B cell (primary cell): ENCODE measurements around the gene LRRC8E. TPM values are rescaled to one million over a fixed set of nuclear protein-coding genes. Genes with fewer than 3 reads are reported as not detected.

ENCODE experiments used
- ATAC-seq: fragments of 200-7000 bp; cut with Tn5 transposase; one replicate; pipeline ENCODE4 v1.10.0; 2021; ENCODE audit warnings: low read depth, mild to moderate bottlenecking, moderate number of reproducible peaks, moderate library complexity
- CTCF ChIA-PET: fragments of 350-600 bp; sonication (Branson Sonifier 250); formaldehyde crosslinking; loops from one replicate; lab custom pipeline; 2021; ENCODE audit warnings: antibody characterized with exemption, inconsistent platforms; lab: Charles Lee
- POLR2A ChIA-PET: fragments of 350-600 bp; sonication (Branson Sonifier 250); formaldehyde crosslinking; loops from one replicate; lab custom pipeline; 2021; ENCODE audit warnings: antibody characterized with exemption; lab: Charles Lee
- DNase-seq: peaks from one replicate; pipeline ENCODE4 v3.0.0; 2013
- H2AFZ ChIP-seq: 2 replicates; pipeline ENCODE4 v1.6.1; 2012; ENCODE audit warnings: mild to moderate bottlenecking, low read depth, low read length; ENCODE audit not compliant: insufficient read depth, poor library complexity, severe bottlenecking
- H3K27ac ChIP-seq, 2 donors: 1 replicate in 1 of 2; 2 replicates in 1 of 2; pipeline ENCODE4 v1.5.1; 2012 to 2013; ENCODE audit warnings: low read length in 2 of 2, mild to moderate bottlenecking in 2 of 2, moderate library complexity in 1 of 2
- H3K27me3 ChIP-seq, 4 experiments: fragments of 200-600 bp in 1 of 4; sonication (generic) in 1 of 4; replicated peaks in 1 of 4; 1 replicate in 2 of 4; 2 replicates in 2 of 4; pipeline versions ENCODE4 v1.6.1 to v1.7.0; 2013 to 2016; ENCODE audit warnings: low read length in 3 of 4, mild to moderate bottlenecking in 2 of 4, mixed read lengths in 1 of 4, moderate library complexity in 1 of 4; ENCODE audit not compliant: insufficient read depth in 4 of 4, control insufficient read depth in 3 of 4; ENCODE audit errors: control extremely low read depth in 1 of 4
- H3K36me3 ChIP-seq, 2 experiments: replicated peaks in 1 of 2; 1 replicate in 1 of 2; 2 replicates in 1 of 2; pipeline versions ENCODE4 v1.6.1 to v1.7.1; 2013; ENCODE audit warnings: low read length in 1 of 2; ENCODE audit not compliant: insufficient read depth in 2 of 2, control insufficient read depth in 1 of 2; ENCODE audit errors: control extremely low read depth in 1 of 2, extremely low read depth in 1 of 2
- H3K4me1 ChIP-seq, 2 donors: fragments of 200-600 bp in 1 of 2; sonication (generic) in 1 of 2; 1 replicate in 1 of 2; 2 replicates in 1 of 2; pipeline versions ENCODE4 v1.5.1 to v1.6.1; 2013 to 2017; ENCODE audit warnings: low read length in 2 of 2; ENCODE audit not compliant: control insufficient read depth in 2 of 2, insufficient read depth in 2 of 2
- H3K4me2 ChIP-seq: replicated peaks from 2 replicates; pipeline ENCODE3; 2012; ENCODE audit warnings: mild to moderate bottlenecking, low read depth, low read length; ENCODE audit not compliant: poor library complexity, severe bottlenecking
- H3K4me3 ChIP-seq, 5 experiments: fragments of 200-600 bp in 1 of 5; sonication (generic) in 1 of 5; 1 replicate in 3 of 5; 2 replicates in 2 of 5; pipeline versions ENCODE4 v1.5.1 to v1.7.0; 2011 to 2016; ENCODE audit warnings: low read length in 4 of 5, mild to moderate bottlenecking in 4 of 5, low read depth in 2 of 5, control low read depth in 1 of 5, moderate library complexity in 1 of 5; ENCODE audit not compliant: insufficient read depth in 1 of 5; ENCODE audit errors: control extremely low read depth in 1 of 5, extremely low read depth in 1 of 5
- H3K79me2 ChIP-seq: fragments of 200-600 bp; sonication (generic); one replicate; pipeline ENCODE4 v1.6.0; 2016; ENCODE audit warnings: low read length; ENCODE audit not compliant: control insufficient read depth, insufficient read depth
- H3K9ac ChIP-seq: fragments of 200-600 bp; sonication (generic); 2 replicates; pipeline ENCODE4 v1.6.1; 2017; ENCODE audit warnings: mild to moderate bottlenecking, low read length, moderate library complexity
- H3K9me3 ChIP-seq, 3 donors: one replicate each; pipeline versions ENCODE4 v1.6.1 to v1.7.1; 2013; ENCODE audit warnings: low read length in 2 of 3; ENCODE audit not compliant: control insufficient read depth in 2 of 3, insufficient read depth in 1 of 3; ENCODE audit errors: control extremely low read depth in 1 of 3
- H4K20me1 ChIP-seq: 2 replicates; pipeline ENCODE4 v1.6.0; 2012; ENCODE audit warnings: mild to moderate bottlenecking, low read length; ENCODE audit not compliant: insufficient read depth, control insufficient read depth, poor library complexity, severe bottlenecking
- H3K27ac Mint-ChIP-seq: one replicate; pipeline ENCODE4 v1.8.0; 2021; ENCODE audit warnings: mixed read lengths
- H3K27me3 Mint-ChIP-seq: one replicate; pipeline ENCODE4 v1.8.0; 2021; ENCODE audit warnings: mixed read lengths
- H3K4me1 Mint-ChIP-seq: one replicate; pipeline ENCODE4 v1.8.0; 2021; ENCODE audit warnings: mixed read lengths
- H3K4me3 Mint-ChIP-seq: one replicate; pipeline ENCODE4 v1.8.0; 2021; ENCODE audit warnings: mixed read lengths
- H3K9me3 Mint-ChIP-seq: one replicate; pipeline ENCODE4 v1.8.0; 2022; ENCODE audit warnings: mixed read lengths; ENCODE audit not compliant: insufficient read depth
- CTCF ChIP-seq: fragments of 200-600 bp; IDR thresholded peaks from one replicate; pipeline ENCODE4 v1.8.0; 2022; ENCODE audit warnings: antibody characterized with exemption, mild to moderate bottlenecking
- EZH2 ChIP-seq: IDR thresholded peaks from 2 replicates; pipeline ENCODE4 v1.6.1; 2012; ENCODE audit warnings: borderline replicate concordance, low read depth, mild to moderate bottlenecking, moderate library complexity, low read length; ENCODE audit not compliant: insufficient read depth, poor library complexity, severe bottlenecking
- WGBS: methylation state at CpG from one replicate; pipeline ENCODE4 v1.1.5; 2013; ENCODE audit warnings: missing lambda C conversion rate; ENCODE audit not compliant: insufficient coverage; 5-methylcytosine and 5-hydroxymethylcytosine counted together
- intact Hi-C: fragments of 100-400 bp; cut with micrococcal nuclease; formaldehyde crosslinking; loops from one replicate; pipeline ENCODE4 v1.10.0; 2022
- polyA plus RNA-seq: library from polyadenylated mRNA; depleted of rRNA; stranded (reverse); fragments of >200 nt; gene quantifications from 2 replicates; pipeline ENCODE4 v1.2.3, GENCODE V29; 2012
- total RNA-seq, 2 donors: library from RNA; stranded (reverse); fragments of 120-200 nt in 1 of 2; gene quantifications; 1 replicate in 1 of 2; 2 replicates in 1 of 2; pipeline versions ENCODE4 v1.2.3 to v1.2.4, GENCODE V29; 2013 to 2022

Gene LRRC8E
- total and polyA plus RNA-seq, 2 donors (not counting 1 experiment from before 2014, with no cell fraction given): not detected

GRCh38 chr19:7877249-7877836 is 11.0 kb upstream of the LRRC8E start:
- Histone ChIP-seq H2AFZ (no peak overlapping the region), H3K4me2 (no peak overlapping the region), H3K9ac (no peak overlapping the region), H3K4me1 (peaks cover 12 to 21% of the 10 kb centered on the region in 2 donors), H3K79me2 (no peaks in the 10 kb centered on the region), H3K36me3 (no peaks in the 10 kb centered on the region), H3K9me3 (peaks cover 0 to 22% (median 0%) of the 10 kb centered on the region in 3 donors), H4K20me1 (no peaks in the 10 kb centered on the region), H3K4me3 (no peak overlapping the region), H3K27ac (no peak overlapping the region), H3K27me3 (peaks cover 0 to 25% (median 12%) of the 10 kb centered on the region in 4 experiments)
- Mint-ChIP-seq H3K27me3 (peaks cover 14% of the 10 kb centered on the region), H3K4me1 (peaks cover 7% of the 10 kb centered on the region), H3K4me3 (no peak overlapping the region), H3K9me3 (no peaks in the 10 kb centered on the region), H3K27ac (no peak overlapping the region)
- CTCF ChIA-PET: interaction anchor here (1.2 to 1.4 kb wide), 2 partner anchors 8 to 13 kb away, joined by 3 read pairs; no protein-coding TSS in a partner anchor
- ATAC-seq (no peak), DNase-seq (no peak)
- POLR2A ChIA-PET: no interaction called here
- 67% methylated on average over 1 of the region's 6 CpGs for WGBS
- intact Hi-C loops: no loop called here
- no peak for TF ChIP-seq EZH2

GRCh38 chr19:7879111-7879807 is 9.1 kb upstream of the LRRC8E start:
- H3K27ac ChIP-seq: no peak overlapping the region
- H3K27ac Mint-ChIP-seq: no peak overlapping the region
- no peaks in the 10 kb centered on the region for H3K4me1 Mint-ChIP-seq
- H4K20me1 ChIP-seq: no peaks in the 10 kb centered on the region
- TF ChIP-seq CTCF (no peak), EZH2 (no peak)
- no peak overlapping the region for H3K4me2 ChIP-seq
- peaks cover 0 to 8% (median 3%) of the 10 kb centered on the region in 4 experiments for H3K27me3 ChIP-seq
- H3K36me3 ChIP-seq: no peaks in the 10 kb centered on the region
- H2AFZ ChIP-seq: no peak overlapping the region
- no peaks in the 10 kb centered on the region for H3K9me3 Mint-ChIP-seq
- H3K4me3 Mint-ChIP-seq: no peak overlapping the region
- H3K79me2 ChIP-seq: no peaks in the 10 kb centered on the region
- H3K4me3 ChIP-seq: no peak overlapping the region
- intact Hi-C loops: no loop called here
- no peak for ATAC-seq
- peaks cover 0 to 11% (median 0%) of the 10 kb centered on the region in 3 donors for H3K9me3 ChIP-seq
- WGBS: 85% methylated on average over 17 of the region's 18 CpGs
- no peak for DNase-seq
- H3K9ac ChIP-seq: no peak overlapping the region
- CTCF ChIA-PET: no interaction called here
- POLR2A ChIA-PET: no interaction called here
- H3K27me3 Mint-ChIP-seq: peaks cover 7% of the 10 kb centered on the region
- H3K4me1 ChIP-seq: peaks cover 6 to 7% of the 10 kb centered on the region in 2 donors
